Measurements from ENCODE around the gene DDR1.

DNA sequence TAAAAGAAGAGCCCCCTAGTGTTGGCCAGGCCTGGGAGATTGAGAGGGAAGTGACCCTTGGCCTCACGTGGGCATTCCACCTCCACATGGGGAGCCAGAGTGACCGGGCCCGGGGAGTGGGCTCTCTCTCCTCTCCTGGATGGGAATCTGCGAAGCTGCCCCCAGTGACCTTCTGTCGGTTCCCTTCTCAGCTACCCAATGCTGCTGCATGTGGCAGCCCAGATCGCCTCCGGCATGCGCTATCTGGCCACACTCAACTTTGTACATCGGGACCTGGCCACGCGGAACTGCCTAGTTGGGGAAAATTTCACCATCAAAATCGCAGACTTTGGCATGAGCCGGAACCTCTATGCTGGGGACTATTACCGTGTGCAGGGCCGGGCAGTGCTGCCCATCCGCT lies 13.6 kb downstream of the DDR1 start:
- TF ChIP-seq CSDC2 (CRISPR knock-in tag; IDR thresholded peaks at IDR 0.05) (no peak), ZNF70 (CRISPR knock-in tag; IDR thresholded peaks at IDR 0.05) (no peak), ZNF565 (CRISPR knock-in tag; conservative IDR thresholded peaks at IDR 0.05; ENCODE audit: low read depth) (no peak), TOX (CRISPR knock-in tag; IDR thresholded peaks at IDR 0.05; ENCODE audit: borderline replicate concordance) (no peak), PPARA (CRISPR knock-in tag; IDR thresholded peaks at IDR 0.05; ENCODE audit: borderline replicate concordance) (no peak), RARB (CRISPR knock-in tag; IDR thresholded peaks at IDR 0.05) (no peak), ARNTL (CRISPR knock-in tag; IDR thresholded peaks at IDR 0.05; ENCODE audit: borderline replicate concordance, low read depth) (no peak), GLIS3 (CRISPR knock-in tag; IDR thresholded peaks at IDR 0.05) (no peak)
- TF ChIP-seq, protein P1, sequence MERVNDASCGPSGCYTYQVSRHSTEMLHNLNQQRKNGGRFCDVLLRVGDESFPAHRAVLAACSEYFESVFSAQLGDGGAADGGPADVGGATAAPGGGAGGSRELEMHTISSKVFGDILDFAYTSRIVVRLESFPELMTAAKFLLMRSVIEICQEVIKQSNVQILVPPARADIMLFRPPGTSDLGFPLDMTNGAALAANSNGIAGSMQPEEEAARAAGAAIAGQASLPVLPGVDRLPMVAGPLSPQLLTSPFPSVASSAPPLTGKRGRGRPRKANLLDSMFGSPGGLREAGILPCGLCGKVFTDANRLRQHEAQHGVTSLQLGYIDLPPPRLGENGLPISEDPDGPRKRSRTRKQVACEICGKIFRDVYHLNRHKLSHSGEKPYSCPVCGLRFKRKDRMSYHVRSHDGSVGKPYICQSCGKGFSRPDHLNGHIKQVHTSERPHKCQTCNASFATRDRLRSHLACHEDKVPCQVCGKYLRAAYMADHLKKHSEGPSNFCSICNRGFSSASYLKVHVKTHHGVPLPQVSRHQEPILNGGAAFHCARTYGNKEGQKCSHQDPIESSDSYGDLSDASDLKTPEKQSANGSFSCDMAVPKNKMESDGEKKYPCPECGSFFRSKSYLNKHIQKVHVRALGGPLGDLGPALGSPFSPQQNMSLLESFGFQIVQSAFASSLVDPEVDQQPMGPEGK (CRISPR knock-in tag; IDR thresholded peaks at IDR 0.05; ENCODE audit: borderline replicate concordance) = no peak
- TF ChIP-seq, protein P2, sequence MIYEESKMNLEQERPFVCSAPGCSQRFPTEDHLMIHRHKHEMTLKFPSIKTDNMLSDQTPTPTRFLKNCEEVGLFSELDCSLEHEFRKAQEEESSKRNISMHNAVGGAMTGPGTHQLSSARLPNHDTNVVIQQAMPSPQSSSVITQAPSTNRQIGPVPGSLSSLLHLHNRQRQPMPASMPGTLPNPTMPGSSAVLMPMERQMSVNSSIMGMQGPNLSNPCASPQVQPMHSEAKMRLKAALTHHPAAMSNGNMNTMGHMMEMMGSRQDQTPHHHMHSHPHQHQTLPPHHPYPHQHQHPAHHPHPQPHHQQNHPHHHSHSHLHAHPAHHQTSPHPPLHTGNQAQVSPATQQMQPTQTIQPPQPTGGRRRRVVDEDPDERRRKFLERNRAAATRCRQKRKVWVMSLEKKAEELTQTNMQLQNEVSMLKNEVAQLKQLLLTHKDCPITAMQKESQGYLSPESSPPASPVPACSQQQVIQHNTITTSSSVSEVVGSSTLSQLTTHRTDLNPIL (CRISPR knock-in tag; IDR thresholded peaks at IDR 0.05; ENCODE audit: low read depth) = no peak
